Stimulated activated CD4-positive, alpha-beta T cell treated with anti-CD3 and anti-CD28 coated beads, TNF-alpha, amount 100 ng/mL, for 1 hour (primary cell): ENCODE data around the gene TOP2A.

ENCODE experiments used
- DNase-seq, 3 donors: peaks; one replicate each; pipeline ENCODE4 v3.0.0-alpha.2; 2020; ENCODE audit warnings: low read depth in 3 of 3, low spot score in 1 of 3

Gene TOP2A

DNA sequence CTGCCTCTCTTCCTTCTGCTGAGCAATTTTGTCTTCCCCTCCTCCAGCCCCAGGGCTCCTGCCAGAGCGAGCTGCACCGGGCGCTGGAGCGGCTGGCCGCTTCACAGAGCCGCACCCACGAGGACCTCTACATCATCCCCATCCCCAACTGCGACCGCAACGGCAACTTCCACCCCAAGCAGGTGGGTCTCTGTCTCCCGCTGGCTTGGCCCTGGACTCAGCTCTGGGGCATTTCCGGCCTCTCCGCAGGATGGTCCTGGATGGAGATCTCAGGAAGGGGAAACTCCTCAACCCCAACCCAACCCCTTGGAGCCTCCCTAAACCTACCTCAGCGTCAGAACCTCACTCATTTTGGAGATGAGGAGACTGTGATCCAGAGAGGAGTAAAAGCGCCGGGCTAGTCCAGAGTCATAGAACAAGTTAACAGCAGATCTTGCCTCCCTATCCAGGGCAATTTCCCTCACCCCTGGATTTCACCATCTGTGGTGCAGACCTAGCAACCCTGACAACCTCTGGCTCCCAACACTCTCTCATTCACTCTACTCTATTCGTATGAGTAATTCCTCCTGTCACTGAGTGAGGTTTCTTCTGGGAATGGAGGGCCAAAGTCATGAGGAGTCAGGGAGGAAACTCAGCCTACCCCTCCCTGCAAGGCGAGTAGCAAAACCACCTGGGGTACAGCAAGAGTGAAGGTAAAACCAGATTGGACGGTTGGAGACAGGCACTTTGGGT is 36.4 kb upstream of the TOP2A start:
- no peak for DNase-seq

DNA sequence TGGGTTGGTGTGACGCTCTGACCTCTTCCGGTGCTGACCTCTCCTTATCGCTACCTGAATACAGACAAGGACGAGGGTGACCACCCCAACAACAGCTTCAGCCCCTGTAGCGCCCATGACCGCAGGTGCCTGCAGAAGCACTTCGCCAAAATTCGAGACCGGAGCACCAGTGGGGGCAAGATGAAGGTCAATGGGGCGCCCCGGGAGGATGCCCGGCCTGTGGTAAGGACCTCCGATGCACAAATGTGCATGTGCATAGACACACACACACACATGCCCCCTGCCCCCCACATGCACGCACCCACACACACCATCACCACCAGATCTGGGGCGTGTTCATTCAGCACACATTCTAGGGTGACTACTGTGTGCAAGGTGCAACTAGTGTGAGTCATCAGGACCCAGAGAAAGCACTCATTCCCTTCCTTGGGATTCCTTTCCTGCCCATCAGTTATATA is 35.3 kb upstream of the TOP2A start:
- no peak for DNase-seq

DNA sequence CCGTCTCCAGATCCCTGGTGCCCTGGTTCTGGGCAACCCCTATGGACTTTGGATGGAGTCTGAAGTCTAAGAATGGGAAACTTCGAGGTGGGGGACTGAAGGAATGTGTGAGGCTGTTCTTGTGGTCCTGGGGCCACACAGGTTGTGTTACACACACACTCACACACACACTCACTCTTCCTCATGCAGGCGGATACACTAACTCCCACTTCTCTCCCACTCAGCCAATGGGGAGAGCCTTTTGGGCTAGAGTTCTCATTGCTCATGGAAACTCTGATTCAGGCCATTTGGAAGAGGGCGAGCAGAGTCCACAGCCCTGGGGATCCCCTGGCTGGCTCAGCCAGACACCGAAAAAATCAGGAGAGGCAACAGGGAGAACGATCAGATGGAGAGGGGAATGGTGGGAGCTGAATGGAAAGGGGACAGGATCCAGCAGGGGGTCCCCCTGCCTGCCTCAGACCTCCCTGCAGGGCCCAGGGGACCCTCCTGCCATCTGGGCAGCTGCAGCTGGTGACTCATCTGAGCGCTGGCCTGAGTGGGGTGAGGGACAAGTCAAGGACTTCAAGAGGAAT is 34.6 kb upstream of the TOP2A start:
- DNase-seq: no peak

DNA sequence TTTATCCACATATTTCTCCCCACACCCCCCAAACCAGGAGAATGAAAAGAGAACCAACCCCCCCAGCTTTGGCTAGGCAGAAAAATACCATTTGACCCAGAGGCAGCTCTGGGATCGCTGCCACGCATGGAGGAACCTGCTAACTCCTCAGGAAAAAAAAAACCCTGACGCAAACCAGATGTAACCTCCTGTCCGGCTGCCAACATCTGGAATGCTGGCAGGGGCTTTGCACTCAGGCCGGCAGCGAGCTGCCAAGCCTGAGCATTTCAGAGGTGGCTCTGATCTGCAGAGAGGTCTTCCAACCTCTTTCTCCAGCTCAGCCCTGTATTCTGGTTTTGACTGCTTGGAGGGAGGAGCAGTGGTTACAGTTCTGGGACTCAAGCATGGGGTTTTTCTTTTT is 33.7 kb upstream of the TOP2A start:
- no peak for DNase-seq

DNA sequence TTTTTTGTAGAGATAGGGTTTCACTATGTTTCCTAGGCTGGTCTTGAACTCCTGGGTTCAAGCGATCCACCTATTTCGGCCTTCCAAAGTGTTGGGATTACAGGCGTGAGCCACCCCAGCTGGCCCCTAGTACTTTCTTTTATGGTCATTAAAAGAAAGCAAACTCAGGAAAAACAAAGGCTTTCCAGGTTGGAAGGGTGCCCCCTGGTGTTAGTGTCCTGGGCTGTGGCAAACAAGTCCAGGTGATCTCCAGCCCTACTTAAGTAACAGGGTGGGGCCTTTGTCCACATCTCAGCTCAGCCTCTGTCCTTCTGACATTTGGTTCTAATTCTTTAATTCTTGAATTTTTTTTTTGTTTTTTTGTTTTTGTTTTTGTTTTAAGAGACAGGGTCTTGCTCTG is 32.5 kb upstream of the TOP2A start:
- DNase-seq: peak in 1 of 3 donors; percentile 14

DNA sequence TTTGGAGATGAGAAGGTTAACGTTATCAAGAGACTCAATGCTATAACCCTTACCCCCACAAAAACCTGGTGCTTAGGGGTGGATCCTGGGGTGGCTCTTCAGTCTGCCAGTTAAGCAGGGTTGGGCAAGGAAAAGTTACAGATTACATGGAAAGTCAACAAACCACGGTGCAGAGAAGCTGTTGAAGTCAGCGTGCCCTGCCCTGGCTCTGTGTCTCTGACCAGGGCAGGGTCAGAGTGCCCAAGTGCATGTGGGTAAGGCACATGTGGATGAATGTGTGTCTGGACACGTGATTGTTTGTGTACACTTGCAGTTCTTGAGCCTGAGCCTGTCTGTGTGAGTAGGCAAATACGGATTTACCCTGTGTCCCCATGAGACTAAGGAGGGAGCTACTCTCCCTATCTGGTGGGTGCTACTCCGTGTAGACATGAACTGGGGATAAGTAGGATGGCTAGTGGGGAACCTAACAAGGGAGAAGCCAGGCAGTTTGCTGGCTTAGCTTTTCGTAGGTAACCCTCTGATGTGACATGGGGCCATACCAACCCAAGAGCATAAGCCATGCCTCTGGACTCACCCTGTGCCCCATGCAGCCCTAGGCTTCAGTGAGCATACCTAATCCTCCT is 31.1 kb upstream of the TOP2A start:
- no peak for DNase-seq

DNA sequence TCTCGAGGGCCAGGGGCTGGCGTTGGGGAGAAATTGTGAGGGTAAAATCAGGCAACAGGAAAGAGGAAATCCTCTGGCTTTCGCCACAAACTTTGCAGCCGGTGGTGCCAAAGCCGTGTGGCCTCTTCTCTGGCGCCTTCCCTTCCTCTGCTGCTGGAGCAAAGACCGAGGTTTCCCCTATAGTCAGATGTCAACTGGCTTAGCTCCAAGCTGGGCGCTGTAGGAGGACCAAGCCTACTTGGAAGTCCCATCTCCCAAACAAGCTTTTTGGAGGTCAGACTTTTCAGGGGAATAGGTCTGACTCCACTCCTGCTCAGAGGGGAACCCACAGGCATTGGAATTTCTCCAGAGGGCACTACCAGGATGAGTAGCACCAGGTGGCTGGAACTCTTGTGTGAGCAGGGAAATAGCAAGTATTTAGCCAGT is 30.5 kb upstream of the TOP2A start:
- DNase-seq: no peak

DNA sequence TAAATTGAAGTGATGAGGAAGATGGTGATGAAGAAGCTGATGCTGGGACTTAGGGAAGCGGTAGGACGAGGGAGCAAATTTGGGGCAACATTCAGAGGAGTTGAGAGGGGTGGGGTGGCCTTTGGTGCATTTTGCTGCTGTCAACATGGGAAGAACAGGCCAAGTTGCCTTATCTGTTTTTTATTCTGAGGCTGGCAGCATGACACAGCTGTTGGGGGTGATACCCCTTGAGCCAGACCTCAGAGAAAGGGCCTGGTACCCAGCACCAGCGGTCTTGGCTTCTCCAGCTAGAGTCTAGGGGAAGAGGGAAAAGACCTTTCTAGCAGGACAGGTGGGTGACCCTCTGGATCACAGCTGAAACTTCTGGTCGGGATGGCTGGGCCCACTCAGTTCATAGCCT is 30.1 kb upstream of the TOP2A start:
- DNase-seq: no peak

DNA sequence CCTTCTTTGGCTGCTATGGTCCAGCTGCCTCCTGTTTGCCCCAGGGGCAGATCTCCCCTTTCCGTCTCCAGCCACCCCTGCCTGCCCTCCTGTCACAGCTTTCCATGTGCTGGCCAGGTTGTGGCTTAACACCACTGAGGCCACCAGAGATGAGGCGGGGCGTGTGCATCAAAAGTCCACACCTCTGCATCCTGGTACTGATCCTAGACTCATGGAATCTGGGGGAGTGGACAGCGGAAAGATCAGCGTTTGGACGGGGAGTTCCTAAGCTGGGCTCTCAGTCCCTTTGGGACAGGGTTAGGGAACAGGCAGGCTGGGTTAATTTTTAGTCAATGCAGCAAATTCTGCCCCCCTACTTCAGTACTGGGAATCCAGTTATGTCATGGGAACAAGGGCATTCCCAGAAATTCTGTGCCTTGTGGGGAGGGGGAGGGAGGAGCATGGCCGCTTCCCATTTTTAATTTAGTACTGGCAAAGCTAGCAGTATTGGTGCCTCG is 29.5 kb upstream of the TOP2A start:
- DNase-seq: no peak

DNA sequence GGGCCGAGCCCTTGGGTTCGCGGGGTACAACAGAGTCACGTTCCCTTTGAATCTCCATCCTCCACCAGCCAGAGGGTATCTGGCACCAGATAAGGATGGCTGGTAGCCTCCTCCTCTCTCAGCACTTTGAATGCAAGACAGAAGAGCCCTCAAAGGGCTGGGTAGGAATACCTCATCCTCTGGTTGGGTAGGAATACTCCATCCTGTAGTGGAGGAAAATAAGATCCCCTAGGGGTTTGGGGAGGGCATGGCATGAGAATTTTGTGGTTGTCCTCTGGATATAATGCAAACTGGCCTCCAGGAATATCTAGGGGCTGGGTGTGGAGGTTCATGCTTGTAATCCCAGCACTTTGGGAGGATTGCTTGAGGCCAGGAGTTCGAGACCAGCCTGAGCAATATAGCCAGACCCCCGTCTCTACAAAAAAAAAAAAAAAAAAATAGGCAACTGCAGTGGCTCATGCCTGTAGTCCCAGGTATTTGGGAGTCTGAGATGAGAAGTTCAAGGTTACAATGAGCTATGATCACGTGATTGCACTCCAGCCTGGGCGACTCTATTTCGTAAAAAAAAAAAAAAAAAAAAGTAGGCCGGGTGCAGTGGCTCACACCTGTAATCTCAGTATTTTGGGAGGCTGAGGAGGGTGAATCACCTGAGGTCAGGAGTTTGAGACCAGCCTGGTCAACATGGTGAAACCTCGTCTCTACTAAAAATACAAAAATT is 28.2 kb upstream of the TOP2A start:
- no peak for DNase-seq

DNA sequence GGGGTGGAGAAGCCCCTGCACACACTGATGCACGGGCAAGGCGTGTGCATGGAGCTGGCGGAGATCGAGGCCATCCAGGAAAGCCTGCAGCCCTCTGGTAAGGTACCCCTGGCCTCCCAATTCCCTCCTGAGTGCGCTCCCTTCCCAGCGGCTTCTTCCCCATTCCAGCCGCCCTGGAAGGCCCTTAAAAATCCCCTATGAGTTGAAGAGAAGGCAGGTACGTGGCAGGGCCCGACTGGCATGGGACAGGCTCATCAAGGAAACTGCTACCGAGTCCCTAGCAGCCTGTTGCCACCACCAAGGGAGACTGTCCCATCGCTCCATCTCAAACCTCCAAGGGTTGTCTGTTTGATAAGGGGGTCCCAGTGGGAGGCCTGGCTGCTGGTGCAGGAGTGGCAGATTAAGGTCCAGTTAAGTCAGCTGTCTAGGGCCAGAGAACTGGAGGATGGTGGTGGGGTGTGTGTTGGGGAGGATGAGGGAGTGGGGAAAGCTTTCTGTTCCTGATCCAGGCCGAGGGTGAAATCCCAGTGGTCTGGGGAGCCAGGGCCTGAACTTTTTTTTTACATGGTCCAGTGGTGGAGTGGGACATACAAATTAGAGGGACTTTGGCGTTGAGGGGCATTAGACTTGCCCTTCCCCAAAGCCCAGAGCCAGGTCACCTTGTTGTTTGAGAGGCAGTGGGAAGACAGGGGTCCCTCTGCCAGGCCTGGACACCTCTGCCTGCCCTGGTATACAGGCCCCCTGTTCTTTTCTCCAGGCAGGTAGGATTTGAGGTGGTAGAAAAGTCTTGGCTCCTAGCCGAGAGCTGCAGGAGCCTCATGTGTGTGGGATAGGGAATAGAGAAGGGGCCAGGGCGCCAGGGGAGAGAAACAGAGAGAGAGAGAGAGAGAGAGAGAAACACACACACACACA is 26.5 kb upstream of the TOP2A start:
- peak in 1 of 3 donors; percentile 9 for DNase-seq

DNA sequence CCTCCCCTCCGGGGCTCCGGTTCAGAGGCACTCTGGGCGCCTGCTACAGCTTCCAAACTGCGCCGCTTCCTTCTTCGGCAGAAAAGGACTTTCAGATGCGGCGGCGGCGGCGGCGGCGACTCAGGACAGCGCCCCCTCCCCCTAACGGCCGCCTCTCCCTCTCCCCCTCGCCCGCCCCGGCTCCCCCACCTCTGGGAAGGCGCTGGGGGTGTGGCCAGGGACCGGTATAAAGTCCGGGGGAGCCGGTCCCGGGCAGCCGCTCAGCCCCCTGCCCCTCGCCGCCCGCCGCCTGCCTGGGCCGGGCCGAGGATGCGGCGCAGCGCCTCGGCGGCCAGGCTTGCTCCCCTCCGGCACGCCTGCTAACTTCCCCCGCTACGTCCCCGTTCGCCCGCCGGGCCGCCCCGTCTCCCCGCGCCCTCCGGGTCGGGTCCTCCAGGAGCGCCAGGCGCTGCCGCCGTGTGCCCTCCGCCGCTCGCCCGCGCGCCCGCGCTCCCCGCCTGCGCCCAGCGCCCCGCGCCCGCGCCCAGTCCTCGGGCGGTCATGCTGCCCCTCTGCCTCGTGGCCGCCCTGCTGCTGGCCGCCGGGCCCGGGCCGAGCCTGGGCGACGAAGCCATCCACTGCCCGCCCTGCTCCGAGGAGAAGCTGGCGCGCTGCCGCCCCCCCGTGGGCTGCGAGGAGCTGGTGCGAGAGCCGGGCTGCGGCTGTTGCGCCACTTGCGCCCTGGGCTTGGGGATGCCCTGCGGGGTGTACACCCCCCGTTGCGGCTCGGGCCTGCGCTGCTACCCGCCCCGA is 25.7 kb upstream of the TOP2A start, which contains the start of gene IGFBP4:
TSS of gene IGFBP4 (plus strand) at position 255 of the 792 bp plus-strand sequence. CDS start at position 541, 286 bp downstream.
- DNase-seq: peak; percentile 13 to 56 (median 40)

DNA sequence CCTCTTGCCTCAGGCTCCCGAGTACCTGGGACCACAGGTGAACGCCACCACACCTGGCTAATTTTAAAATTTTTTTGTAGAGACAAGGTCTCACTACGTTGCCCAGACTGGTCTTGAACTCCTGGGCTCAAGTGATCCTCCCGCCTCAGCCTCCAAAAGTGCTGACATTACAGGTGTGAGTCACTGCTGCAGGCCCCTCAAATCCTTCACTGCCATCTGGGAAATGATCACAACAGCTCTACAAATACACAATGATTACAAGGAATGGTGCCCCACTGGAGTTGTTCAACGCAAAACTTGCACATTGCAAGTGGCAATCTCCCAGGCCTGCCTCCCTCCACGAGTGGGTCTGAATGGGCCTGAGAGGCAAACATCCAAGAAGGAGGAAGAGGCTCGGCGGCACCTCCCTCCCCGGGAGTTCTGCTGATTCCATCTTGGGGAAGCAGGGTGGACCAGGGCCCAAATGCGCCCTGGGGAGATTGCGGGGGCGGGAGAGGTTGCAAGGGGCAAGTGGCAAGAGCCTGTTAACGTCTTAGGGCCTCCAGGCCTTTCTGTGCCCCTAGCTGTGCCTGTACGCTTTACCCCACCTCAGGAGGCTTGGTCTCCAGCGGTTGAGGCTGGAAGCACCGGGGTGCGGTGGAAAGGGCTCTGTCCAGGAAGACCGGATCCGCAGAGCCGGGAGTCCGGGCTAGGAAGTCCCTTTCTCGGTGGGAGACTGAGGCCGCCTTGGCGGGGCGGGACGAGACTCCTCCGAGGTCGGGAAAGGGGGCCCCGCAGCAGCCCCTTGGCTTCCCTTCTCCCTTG is 24.9 kb upstream of the TOP2A start:
- DNase-seq: no peak

DNA sequence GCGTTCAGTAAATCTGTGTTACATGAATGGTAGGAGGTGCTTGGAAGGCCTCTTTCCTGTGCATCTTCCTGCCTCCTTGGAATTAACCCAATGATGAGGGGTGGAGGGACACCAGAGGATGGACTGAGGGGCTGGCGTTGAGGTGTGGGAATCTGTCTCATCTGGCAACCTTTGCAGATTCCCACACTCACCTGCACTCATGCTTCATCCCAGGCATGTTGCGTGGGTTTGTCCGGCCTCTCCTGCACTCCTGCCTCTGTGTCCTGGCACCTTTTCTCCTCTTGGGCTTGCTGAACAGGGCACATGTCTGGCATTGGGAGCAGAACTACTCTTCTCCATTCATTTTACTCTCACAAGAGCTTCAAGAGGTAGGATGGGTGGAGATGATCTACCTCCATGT is 22.5 kb upstream of the TOP2A start:
- no peak for DNase-seq

DNA sequence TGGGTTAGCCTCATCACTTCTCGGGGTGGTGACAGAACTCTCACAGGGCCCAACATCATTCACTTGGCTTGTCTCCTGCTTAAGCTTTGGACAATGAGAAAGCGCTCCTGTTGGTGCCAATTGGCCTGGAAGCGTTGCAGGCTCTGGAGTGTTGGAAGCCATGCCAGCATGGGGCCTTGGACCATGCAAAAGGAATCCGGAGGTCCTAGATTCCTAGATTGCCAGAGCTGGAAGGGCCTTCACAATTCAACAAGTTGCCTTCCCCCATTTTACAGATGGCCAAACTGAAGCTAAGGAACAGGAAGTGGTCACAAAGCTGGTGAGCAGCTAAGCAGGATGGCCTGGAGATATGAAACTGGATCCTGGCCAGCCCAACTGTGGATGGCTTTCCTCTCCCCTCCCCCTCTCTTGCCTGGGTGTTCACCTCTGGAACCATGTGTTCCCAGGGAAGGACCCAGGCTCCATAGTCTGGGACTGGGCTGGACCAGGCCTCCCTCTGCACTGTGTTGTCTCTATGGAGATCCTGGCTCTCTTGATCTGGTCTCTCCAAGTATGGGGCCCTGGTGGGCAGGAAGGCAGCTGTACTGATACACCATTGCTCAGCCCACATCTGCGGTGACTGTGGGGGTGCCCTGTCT is 19.5 kb upstream of the TOP2A start:
- no peak for DNase-seq

DNA sequence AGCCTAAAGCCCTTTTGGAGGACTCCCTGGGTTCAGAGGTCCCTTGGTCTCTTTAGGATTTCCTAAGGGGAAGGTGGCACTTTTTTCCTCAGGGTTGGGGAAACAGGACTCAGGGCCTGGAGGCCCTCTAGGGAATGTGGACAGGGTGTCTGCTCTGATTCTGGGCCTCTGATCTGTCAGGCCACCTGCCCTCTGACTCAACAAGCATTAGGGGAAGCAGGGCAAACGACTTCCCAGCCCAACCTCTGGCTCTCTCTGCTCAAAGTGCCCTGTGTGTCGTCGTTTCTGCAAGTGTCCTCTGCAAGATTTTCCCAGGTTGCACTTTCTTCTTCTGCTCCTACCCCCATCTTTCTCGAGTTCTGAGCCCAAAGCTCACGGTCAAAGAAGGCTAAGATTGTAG is 18.9 kb upstream of the TOP2A start:
- DNase-seq: no peak

DNA sequence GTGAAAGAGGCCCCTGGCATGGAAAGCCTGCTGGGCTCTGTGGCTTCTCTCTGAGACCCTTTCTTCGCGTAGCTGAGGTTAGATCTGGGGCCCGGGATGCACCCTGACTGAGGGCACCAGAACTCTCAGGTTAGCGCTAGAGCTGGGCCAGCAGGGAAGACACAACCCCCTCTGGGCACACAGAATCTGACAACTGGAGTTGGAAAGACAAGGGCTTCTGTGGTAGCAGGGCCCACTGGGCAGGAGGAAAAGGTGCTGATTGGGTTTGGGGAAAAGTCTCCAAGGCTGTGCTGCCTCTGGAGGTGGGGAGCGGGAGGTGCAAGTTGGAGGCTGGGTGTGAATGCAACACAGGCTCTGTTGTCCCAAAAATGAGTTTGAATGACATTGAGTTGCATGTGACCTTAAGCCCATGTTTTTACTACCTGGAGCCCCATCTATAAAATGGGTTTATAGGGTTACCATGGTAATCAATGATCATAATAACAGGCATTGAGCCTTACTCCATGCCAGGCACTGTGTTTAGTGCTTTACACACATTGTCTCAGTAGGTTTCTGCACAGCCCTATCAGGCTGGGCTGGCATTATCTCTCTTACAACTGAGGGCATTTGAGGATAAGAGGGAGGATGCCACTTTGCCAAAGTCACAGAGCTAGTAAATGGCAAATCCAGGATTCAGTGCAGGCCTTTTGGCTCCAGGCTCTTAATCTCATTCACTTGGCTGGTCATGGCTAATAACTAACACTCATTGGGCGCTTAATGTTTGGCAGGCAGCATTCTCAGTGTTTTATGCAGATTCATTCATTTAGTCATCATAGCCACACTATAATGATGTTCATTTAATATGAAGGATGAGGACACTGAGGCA is 16.1 kb upstream of the TOP2A start:
- no peak for DNase-seq
